Ishikawa (cell line): ENCODE measurements around the gene KAT8.

Experiments used
- CEBPB ChIP-seq: IDR thresholded peaks from 2 replicates; pipeline ENCODE4 v1.6.1; 2012
- CREB1 ChIP-seq: IDR thresholded peaks from 2 replicates; pipeline ENCODE4 v1.6.1; 2012; ENCODE audit warnings: low read depth
- EGR1 ChIP-seq: IDR thresholded peaks from 2 replicates; pipeline ENCODE4 v1.6.1; 2012
- EP300 ChIP-seq: IDR thresholded peaks from 2 replicates; pipeline ENCODE4 v1.6.1; 2012; ENCODE audit warnings: borderline replicate concordance
- FOXM1 ChIP-seq: IDR thresholded peaks from 2 replicates; pipeline ENCODE4 v1.6.1; 2012; ENCODE audit warnings: low read depth, borderline replicate concordance
- MAX ChIP-seq: IDR thresholded peaks from 2 replicates; pipeline ENCODE4 v1.6.1; 2012
- NFIC ChIP-seq: IDR thresholded peaks from 2 replicates; pipeline ENCODE4 v1.6.1; 2012
- RAD21 ChIP-seq: IDR thresholded peaks from 2 replicates; pipeline ENCODE4 v1.6.1; 2012; ENCODE audit warnings: low read depth
- REST ChIP-seq: IDR thresholded peaks from 2 replicates; pipeline ENCODE4 v1.6.1; 2012; ENCODE audit warnings: low read depth, mild to moderate bottlenecking
- TAF1 ChIP-seq: IDR thresholded peaks from 2 replicates; pipeline ENCODE4 v1.6.1; 2012; ENCODE audit warnings: low read depth, mild to moderate bottlenecking
- TCF12 ChIP-seq: IDR thresholded peaks from 2 replicates; pipeline ENCODE4 v1.6.1; 2012; ENCODE audit warnings: low read depth
- TEAD4 ChIP-seq: IDR thresholded peaks from 2 replicates; pipeline ENCODE4 v1.6.1; 2012
- USF1 ChIP-seq: IDR thresholded peaks from 2 replicates; pipeline ENCODE4 v1.6.1; 2012
- YY1 ChIP-seq: IDR thresholded peaks from 2 replicates; pipeline ENCODE4 v1.6.1; 2012; ENCODE audit warnings: low read depth
- ZBTB7A ChIP-seq: IDR thresholded peaks from 2 replicates; pipeline ENCODE4 v1.6.1; 2012; ENCODE audit warnings: low read depth

KAT8 gene

GRCh38 chr16:31111881-31112466 lies 5.5 kb upstream of the KAT8 start:
- TF ChIP-seq MAX: no peak
- TF ChIP-seq CREB1: no peak
- TF ChIP-seq CEBPB: no peak
- no peak for TF ChIP-seq USF1
- no peak for TF ChIP-seq ZBTB7A
- TF ChIP-seq EP300: no peak
- TF ChIP-seq RAD21: no peak
- no peak for TF ChIP-seq TAF1
- no peak for TF ChIP-seq FOXM1
- no peak for TF ChIP-seq EGR1
- TF ChIP-seq TEAD4: no peak
- TF ChIP-seq YY1: no peak
- TF ChIP-seq NFIC: no peak
- no peak for TF ChIP-seq REST
- no peak for TF ChIP-seq TCF12

DNA sequence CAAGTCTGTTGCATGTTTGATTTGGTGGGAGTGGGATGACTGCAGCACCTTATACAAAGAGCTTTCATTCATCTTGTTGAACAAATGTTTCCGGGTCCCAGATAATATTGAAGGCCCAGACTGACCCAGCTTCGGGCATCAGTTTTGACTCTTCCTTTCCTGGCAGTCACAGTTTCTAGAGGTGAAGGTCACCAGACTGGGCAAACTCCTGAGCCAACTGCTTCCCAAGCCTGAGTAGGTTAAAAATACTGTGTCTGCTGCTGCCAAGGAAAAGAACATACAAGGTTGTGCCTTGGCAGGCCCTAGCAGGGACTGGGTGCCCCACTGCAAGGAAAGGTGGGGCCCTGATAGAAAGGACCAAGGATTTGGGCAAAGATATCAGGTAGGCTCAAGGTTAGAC lies 4.8 kb upstream of the KAT8 start:
- TF ChIP-seq USF1 (no peak), EP300 (no peak), NFIC (no peak), ZBTB7A (no peak), MAX (no peak), TEAD4 (no peak), REST (no peak), CEBPB (no peak), YY1 (no peak), CREB1 (no peak), FOXM1 (no peak), TAF1 (no peak), RAD21 (no peak), TCF12 (no peak), EGR1 (no peak)

DNA sequence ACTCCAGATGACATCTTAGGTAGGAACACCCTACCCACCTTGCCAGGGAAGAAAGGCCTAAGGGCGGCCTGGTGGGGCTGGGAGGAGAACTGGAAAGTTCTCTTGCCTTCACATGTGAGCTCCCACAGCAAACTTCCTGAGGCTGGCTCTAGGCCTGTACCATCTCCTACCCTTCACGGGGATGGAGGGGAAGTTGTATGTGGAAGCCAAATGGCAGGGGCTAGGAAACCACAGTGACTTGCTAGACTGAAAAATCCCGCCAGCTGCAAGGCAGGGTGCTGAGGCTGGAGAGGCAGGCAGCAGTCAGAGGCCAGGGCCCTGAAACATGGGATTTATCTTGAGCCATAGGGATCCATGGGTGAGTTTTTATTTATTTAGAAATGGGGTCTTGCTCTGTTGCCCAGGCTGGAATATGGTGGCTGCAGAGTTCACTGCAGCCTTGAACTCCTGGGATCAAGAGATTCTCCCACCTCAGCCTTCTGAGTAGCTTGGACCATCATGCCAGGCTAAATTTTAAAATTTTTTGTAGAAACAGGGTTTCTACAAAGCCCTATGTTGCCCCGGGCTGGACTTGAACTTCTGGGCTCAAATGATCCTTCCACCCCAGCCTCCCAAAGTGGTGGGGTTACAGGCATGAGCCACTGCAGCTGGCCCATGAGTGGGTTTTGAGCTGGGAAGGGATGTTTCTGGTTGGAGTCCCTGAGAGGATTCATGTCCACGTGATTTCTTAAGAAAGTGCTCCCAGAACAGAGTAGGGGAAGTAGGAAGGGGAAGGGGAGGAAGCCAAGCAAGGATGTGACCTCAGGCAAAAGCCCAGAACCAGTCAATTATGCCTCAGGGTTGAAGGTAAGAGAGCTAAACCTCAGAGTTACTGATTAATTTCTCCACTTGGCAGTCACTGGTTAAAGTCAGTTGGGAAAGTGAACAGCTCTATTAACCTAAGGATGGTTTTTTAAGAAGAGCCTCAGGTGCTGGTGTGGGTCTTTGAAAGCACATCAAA lies 4.0 kb upstream of the KAT8 start:
- TF ChIP-seq RAD21 (no peak), TEAD4 (no peak), EP300 (no peak), TCF12 (no peak), FOXM1 (no peak), CEBPB (no peak), REST (no peak), ZBTB7A (no peak), USF1 (no peak), TAF1 (no peak), EGR1 (no peak), CREB1 (no peak), MAX (no peak), YY1 (no peak), NFIC (no peak)
